Anterior cingulate cortex (tissue), 58 donors: ENCODE results near the gene CAMK2D.

Source experiments
- DNase-seq, 58 donors: peaks; one replicate each; lab custom pipeline; 2025; lab: John Stamatoyannopoulos, UW

The CAMK2D gene

GRCh38 chr4:113419631-113420030 is 341.9 kb downstream of the CAMK2D start:
- no peak for DNase-seq

DNA sequence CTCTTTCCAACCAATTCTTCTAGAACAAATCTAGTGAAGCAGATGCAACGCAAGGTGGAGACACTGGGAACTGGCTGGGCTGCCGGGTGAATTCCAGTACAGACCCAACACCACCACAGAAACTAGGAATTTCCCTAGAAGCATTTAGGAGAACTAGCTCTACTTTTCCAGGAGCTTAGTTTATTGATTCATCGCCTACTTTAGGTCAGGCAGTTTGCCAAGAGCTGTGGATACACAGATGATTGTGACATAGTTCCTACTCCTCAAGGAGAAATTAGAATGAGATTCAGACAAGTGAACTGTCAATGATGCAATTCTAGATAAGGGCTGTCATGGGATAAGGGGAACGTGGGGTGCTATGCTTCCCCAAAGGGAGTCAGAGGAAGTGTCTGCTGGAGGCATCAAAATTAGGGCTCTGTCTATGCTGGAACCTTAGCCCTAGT is 350.0 kb downstream of the CAMK2D start:
- DNase-seq: no peak

GRCh38 chr4:113410686-113411085 is 350.9 kb downstream of the CAMK2D start:
- DNase-seq: no peak

GRCh38 chr4:113409181-113409580 is 352.4 kb downstream of the CAMK2D start:
- DNase-seq: no peak

DNA sequence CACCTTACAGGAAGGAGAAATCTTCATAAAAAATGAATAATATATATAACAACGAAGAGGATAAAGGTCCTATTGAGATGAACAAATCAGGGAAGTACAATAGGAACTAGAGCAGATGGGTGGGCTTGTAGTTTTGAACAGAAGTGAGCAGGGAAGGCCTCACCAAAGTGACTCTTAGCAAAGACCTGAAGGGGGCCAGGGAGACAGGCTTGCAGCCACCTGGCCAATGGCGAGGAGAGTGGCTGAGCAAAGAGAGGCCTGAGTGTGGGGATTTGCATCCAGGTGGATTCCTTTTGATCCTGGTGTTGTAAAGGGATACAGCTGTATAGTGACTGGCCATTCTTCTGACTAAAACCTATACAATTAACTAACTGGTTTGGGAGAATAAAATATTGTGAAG is 354.1 kb downstream of the CAMK2D start:
- DNase-seq: no peak

GRCh38 chr4:113406723-113407016 is 354.9 kb downstream of the CAMK2D start:
- no peak for DNase-seq

DNA sequence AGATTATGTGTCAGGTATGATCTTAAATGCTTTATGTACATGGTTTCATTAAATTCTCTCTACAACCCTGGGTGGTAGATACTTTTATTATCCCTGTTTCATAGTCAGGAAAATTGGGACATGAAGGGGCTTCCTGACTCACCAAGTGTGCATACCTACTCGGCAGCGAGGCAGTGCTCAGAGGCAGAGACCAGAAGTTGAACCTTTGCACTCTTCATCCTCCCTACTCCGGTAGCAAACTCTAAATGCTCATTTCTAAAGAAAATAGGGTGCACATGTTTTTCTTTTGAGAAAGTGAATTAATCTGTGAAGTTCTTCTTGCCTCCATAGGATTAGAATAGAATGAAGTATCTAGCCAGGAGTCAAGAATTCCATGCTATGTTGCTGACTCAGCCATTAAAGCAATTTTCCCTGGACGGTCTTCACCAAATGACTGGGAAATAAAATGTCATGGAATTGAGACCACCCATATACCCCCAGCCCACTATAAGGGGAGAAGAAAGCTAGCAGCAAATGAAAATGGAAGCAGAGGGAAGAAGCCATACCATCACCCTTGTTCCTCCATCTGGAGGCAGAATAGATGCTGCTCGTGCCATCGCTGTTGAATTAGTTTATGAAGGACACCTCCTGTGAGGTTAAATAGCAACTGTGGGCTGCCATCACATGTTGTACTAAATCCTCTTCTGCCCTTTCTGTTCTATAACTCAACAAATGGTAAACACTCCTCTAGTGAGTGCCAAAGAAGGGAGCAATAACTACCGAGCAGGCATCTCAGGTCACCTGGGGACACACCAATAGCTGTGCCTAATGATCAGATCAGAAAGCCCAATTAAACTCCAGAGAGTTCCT is 355.4 kb downstream of the CAMK2D start:
- no peak for DNase-seq

DNA sequence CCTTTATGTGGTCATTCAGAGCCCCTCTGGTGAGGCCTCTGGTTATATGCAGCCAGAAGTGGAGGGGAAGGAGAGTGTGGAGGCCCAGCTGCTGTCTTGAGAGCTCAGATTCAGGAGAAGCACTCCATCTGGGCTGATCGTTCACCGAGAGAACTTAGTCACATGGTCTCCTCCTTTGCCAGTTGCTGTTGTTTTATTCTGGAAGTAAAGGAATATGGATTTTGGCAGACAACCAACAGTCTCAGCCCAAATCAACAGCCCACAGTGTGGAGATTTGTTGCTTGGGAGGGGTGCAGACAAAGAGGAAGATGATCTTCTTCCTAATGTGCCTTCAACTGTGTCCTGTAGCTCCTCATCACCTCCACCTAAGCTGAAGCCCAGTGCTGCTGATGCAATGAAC is 356.7 kb downstream of the CAMK2D start:
- no peak for DNase-seq

GRCh38 chr4:113404167-113404571 is 357.4 kb downstream of the CAMK2D start:
- DNase-seq: no peak
